Prostate gland (tissue), 2 donors: Measurements from ENCODE around the gene RNF10.
A peak's percentile ranks its signal among the peaks of the same experiment; 100 is the strongest.

Source experiments
- CTCF ChIP-seq, 4 experiments: fragments of 200-600 bp in 2 of 4; fragments of 450-650 bp in 2 of 4; sonication (generic) in 2 of 4; IDR thresholded peaks; 1 replicate in 3 of 4; 2 replicates in 1 of 4; pipeline ENCODE4 v1.5.1; 2016 to 2019; ENCODE audit warnings: antibody characterized with exemption in 4 of 4, mild to moderate bottlenecking in 2 of 4, moderate library complexity in 2 of 4
- POLR2AphosphoS5 ChIP-seq: sonication (generic); formaldehyde crosslinking; IDR thresholded peaks from one replicate; pipeline ENCODE4 v1.6.1; 2017; ENCODE audit warnings: antibody characterized with exemption

- TF ChIP-seq POLR2AphosphoS5 (peak; percentile 35), CTCF (IDR thresholded peaks at IDR 0.05) (peak in 1 of 4 experiments; percentile 9)
Observed at GRCh38 chr12:120529641-120530417, 4.3 kb upstream of the RNF10 start.
